HFFc6 (cell line): ENCODE data around the gene CIROP. TPM values are rescaled to one million over a fixed set of nuclear protein-coding genes. Genes with fewer than 3 reads are reported as not detected.
"Not testable (repeated sequence)": the region's sequence is repeated elsewhere in the genome, so short reads cannot be mapped to it uniquely, and the experiment has no call there.

Experiments
- DNase-seq: peaks from one replicate; pipeline ENCODE4 v3.0.0-alpha.2; 2018
- H3K27ac Mint-ChIP-seq: 2 replicates; pipeline ENCODE4 v1.8.0; 2020; ENCODE audit warnings: mild to moderate bottlenecking, mixed read lengths
- H3K27me3 Mint-ChIP-seq: 2 replicates; pipeline ENCODE4 v1.8.0; 2021; ENCODE audit warnings: mild to moderate bottlenecking, moderate library complexity, mixed read lengths; ENCODE audit not compliant: insufficient read depth
- H3K36me3 Mint-ChIP-seq: 2 replicates; pipeline ENCODE4 v1.8.0; 2021; ENCODE audit warnings: low read depth, mixed read lengths
- H3K4me1 Mint-ChIP-seq: 2 replicates; pipeline ENCODE4 v1.8.0; 2020; ENCODE audit warnings: low read depth, mixed read lengths
- H3K4me3 Mint-ChIP-seq: 2 replicates; pipeline ENCODE4 v1.8.0; 2020; ENCODE audit warnings: mild to moderate bottlenecking, moderate library complexity, mixed read lengths
- H3K9me3 Mint-ChIP-seq: 2 replicates; pipeline ENCODE4 v1.8.0; 2020; ENCODE audit warnings: mild to moderate bottlenecking, mixed read lengths
- total RNA-seq, 6 experiments: library from RNA; stranded (reverse); fragmentation: NEBNext Ultra II Directional; extraction: Animal tissue kit (Norgen Biotek cat#: 25700); gene quantifications; 2 replicates in 1 of 6; 3 replicates in 5 of 6; pipeline ENCODE4 v1.2.3, GENCODE V29; 2021
- TF ChIP-seq, protein P1 (sequence below): fragments of 200-600 bp; sonication (generic); IDR thresholded peaks from 2 replicates; pipeline ENCODE4 v1.5.0; 2021; ENCODE audit warnings: antibody characterized with exemption, mild to moderate bottlenecking

Gene CIROP
- total RNA-seq, 6 experiments from 2014 or later = not detected

DNA sequence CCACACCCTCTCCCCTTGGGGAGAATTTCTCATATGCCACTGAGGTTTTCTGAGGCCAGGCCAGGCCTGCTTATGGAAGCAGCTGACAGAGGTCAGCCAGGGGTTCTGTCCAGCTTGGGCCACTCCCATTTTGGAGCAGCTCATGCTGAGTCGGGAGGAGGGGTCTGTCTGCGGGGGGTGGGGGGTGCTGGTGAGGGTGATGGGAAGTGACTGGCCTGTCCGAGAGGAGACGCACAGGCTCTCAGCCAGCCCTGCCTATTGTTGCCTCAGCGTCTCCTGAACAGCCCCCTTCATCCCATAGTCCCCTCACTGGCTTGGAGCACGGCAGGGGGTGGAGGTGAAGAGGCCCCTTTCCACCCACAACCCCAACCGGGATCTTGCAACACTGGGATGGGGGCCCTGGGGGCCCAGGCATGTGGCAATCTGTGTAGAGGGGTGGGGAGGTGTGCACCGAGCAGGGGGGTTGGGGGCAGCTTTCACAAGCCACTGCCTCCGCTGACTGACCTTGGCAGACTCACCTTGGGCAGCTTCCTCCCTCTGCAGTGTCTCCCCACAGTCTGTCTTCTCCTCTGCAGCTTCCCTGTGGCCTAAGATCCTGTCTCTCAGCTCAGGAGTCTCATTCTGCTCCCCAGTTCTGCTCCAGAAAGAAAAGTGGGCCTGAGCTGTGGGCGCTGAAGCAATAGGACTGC is 8.8 kb upstream of the CIROP start:
- DNase-seq = no peak
- no peak overlapping the region for H3K4me3 Mint-ChIP-seq
- TF ChIP-seq, protein P1, sequence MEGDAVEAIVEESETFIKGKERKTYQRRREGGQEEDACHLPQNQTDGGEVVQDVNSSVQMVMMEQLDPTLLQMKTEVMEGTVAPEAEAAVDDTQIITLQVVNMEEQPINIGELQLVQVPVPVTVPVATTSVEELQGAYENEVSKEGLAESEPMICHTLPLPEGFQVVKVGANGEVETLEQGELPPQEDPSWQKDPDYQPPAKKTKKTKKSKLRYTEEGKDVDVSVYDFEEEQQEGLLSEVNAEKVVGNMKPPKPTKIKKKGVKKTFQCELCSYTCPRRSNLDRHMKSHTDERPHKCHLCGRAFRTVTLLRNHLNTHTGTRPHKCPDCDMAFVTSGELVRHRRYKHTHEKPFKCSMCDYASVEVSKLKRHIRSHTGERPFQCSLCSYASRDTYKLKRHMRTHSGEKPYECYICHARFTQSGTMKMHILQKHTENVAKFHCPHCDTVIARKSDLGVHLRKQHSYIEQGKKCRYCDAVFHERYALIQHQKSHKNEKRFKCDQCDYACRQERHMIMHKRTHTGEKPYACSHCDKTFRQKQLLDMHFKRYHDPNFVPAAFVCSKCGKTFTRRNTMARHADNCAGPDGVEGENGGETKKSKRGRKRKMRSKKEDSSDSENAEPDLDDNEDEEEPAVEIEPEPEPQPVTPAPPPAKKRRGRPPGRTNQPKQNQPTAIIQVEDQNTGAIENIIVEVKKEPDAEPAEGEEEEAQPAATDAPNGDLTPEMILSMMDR = no peak
- peaks cover 2% of the 10 kb centered on the region; the same call in 1 of the 2 replicates for H3K27me3 Mint-ChIP-seq
- H3K27ac Mint-ChIP-seq = peak overlapping the region; percentile 99
- no peaks in the 10 kb centered on the region for H3K36me3 Mint-ChIP-seq
- no peaks in the 10 kb centered on the region for H3K9me3 Mint-ChIP-seq
- H3K4me1 Mint-ChIP-seq = peaks cover 32% of the 10 kb centered on the region

DNA sequence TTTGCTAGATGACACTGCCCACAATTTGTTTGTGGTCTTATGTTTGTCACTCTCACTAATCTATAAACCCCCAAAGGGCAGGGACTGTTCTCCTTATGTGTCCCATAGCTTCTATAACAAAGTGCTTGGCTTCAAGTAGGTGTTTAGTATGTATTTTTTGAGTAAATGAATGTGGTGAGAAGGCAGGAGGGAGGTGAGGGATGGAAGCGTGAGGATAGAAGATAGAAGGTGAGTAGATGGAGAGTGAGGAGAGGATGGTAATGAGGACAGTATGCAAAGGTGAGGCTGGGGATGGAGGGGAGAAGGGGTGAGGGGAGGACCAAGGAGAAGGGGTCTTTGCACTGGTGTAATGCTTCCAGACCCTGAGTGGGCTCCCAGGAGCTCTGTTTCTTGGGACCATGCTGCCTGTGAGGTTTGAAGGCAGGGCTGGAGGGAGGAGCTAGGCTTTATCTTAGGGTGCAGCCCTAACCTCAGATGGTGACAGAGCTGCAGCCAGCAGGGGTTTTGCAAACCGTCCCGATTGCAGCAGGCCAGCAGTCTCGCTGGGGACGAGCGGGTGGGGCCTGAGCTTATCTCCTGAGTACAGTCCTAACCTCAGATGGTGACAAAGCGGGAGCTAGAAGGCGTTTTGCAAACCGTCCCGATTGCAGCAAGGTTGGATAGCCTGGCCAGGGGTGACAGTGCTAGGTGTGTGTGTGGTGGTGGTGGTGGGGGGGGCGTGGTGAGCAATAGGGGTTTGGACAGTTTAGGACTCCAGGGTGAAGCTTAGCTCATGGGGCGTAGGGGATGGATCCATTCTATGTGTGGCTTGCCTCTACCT is 7.8 kb upstream of the CIROP start:
- Mint-ChIP-seq H3K4me3 (no peak overlapping the region), H3K9me3 (no peaks in the 10 kb centered on the region), H3K27me3 (no peaks in the 10 kb centered on the region), H3K4me1 (peaks cover 32% of the 10 kb centered on the region), H3K36me3 (no peaks in the 10 kb centered on the region), H3K27ac (no peak overlapping the region)
- no peak for DNase-seq
- TF ChIP-seq, protein P1 = no peak

DNA sequence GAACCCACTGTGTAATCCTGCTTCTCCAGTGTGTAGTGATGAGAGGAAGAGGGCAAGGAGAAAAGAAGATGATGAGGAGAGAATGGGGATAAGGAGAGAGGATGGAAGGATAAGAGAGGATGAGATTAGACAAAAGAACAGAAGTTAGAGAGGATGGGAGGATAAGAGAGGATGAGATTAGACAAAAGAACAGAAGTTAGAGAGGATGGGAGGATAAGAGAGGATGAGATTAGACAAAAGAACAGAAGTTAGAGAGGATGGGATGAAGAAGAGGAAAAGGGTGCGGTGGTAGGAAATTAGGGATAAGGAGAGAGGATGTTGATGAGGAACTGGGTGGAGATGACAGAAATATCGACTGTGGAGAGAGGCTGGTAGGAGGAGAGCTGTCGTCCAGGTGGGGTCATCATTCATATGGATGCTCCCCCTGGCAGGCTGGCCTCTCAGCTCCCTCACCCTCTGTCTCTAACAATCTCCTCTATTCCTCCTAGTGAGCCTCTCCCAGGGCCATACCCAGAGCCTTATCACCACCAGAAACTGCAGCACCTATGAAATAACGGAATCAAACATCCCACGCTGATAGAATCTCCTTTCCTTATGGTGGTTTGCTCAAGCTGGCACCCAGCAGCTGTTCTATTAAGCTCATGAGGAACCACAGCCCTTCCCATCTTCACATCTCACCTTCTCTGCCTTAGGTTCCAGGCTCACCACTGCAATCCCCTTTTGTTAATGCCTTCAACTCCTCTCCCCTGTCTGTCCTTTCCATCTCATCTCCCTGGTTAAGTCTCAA is 6.0 kb upstream of the CIROP start:
- Mint-ChIP-seq H3K4me3 (no peak overlapping the region), H3K27ac (no peak overlapping the region), H3K9me3 (no peaks in the 10 kb centered on the region), H3K36me3 (no peaks in the 10 kb centered on the region), H3K4me1 (peaks cover 24% of the 10 kb centered on the region), H3K27me3 (no peaks in the 10 kb centered on the region)
- DNase-seq = no peak
- TF ChIP-seq, protein P1 = no peak

DNA sequence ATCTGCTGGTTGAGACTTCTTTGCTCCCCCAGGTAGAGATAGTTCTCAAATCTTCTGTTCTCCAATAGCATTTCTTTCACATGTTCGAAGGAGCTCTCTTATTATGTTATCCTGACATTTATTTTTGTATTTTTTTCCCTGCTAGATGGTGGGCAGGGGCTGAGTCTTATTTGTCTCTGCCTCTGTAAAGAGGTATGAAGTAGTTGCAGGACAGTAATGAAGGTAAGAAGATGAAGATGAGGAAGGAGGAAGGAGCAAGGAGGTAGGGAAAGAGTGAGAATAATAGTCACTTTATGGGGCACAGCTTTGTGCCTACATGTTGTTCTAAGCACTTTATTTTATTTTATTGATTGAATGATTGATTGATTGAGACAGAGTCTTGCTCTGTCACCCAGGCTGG is 5.0 kb upstream of the CIROP start:
- Mint-ChIP-seq H3K27me3 (no peaks in the 10 kb centered on the region; the same call in 1 of the 2 replicates), H3K36me3 (no peaks in the 10 kb centered on the region), H3K4me3 (no peak overlapping the region), H3K27ac (no peak overlapping the region), H3K4me1 (peaks cover 21% of the 10 kb centered on the region), H3K9me3 (no peaks in the 10 kb centered on the region)
- TF ChIP-seq, protein P1 = no peak
- no peak for DNase-seq

DNA sequence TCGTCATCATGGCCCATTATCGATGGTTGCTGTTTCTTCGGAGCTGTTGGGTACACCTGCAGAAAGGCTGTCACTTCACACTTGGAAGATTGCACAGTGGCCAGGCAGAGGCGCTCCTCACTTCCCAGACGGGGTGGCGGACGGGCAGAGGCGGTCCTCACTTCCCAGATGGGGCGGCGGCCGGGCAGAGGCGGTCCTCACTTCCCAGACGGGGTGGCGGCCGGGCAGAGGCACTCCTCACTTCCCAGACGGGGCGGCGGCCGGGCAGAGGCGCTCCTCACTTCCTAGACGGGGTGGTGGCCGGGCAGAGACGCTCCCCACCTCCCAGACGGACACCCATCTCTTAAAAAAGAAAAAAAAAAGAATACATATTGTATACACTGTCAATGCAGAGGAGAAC is 3.4 kb upstream of the CIROP start:
- H3K4me3 Mint-ChIP-seq, H3K9me3 Mint-ChIP-seq, H3K27ac Mint-ChIP-seq, DNase-seq, H3K36me3 Mint-ChIP-seq, H3K27me3 Mint-ChIP-seq: not testable (repeated sequence)
- H3K4me1 Mint-ChIP-seq = peaks cover 13% of the 10 kb centered on the region

DNA sequence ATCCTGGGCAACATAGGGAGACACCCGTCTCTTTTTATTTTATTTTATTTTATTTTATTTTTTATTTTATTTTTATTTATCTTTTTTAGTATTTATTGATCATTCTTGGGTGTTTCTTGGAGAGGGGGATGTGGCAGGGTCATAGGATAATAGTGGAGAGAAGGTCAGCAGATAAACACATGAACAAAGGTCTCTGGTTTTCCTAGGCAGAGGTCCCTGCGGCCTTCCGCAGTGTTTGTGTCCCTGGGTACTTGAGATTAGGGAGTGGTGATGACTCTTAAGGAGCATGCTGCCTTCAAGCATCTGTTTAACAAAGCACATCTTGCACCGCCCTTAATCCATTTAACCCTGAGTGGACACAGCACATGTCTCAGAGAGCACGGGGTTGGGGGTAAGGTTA is 2.8 kb upstream of the CIROP start:
- H3K4me1 Mint-ChIP-seq = peaks cover 13% of the 10 kb centered on the region
- H3K27me3 Mint-ChIP-seq, H3K4me3 Mint-ChIP-seq, DNase-seq, H3K27ac Mint-ChIP-seq, H3K9me3 Mint-ChIP-seq, H3K36me3 Mint-ChIP-seq: not testable (repeated sequence)
